22Rv1 (cell line): ENCODE measurements around the gene SEC14L1.

ENCODE experiments used
- H3K27ac ChIP-seq: fragments of 450-650 bp; 2 replicates; pipeline ENCODE4 v1.5.1; 2017
- CTCF ChIP-seq: fragments of 450-650 bp; IDR thresholded peaks from 2 replicates; pipeline ENCODE4 v1.5.1; 2017; ENCODE audit warnings: mild to moderate bottlenecking
- ZFX ChIP-seq: fragments of 450-650 bp; IDR thresholded peaks from 2 replicates; pipeline ENCODE4 v1.6.1; 2017; ENCODE audit warnings: antibody characterized with exemption, borderline replicate concordance

The SEC14L1 gene

GRCh38 chr17:77208217-77208808 is 67.5 kb downstream of the SEC14L1 start:
- H3K27ac ChIP-seq, result no peak overlapping the region

GRCh38 chr17:77208856-77209255 is 68.1 kb downstream of the SEC14L1 start:
- no peak overlapping the region for H3K27ac ChIP-seq
- no peak for TF ChIP-seq CTCF
- TF ChIP-seq ZFX, result no peak

More at GRCh38 chr17:77208217-77208808, 67.5 kb downstream of the SEC14L1 start:
- no peak for TF ChIP-seq ZFX
- no peak for TF ChIP-seq CTCF

GRCh38 chr17:77209330-77209748 is 68.6 kb downstream of the SEC14L1 start:
- no peak for TF ChIP-seq CTCF
- no peak for TF ChIP-seq ZFX
- H3K27ac ChIP-seq, result no peak overlapping the region

GRCh38 chr17:77210331-77210730 is 69.6 kb downstream of the SEC14L1 start:
- no peak for TF ChIP-seq ZFX
- TF ChIP-seq CTCF, result no peak
- no peak overlapping the region for H3K27ac ChIP-seq

- H3K27ac ChIP-seq, result no peak overlapping the region
- TF ChIP-seq CTCF, result no peak
- no peak for TF ChIP-seq ZFX
Measured at GRCh38 chr17:77210946-77211541, 70.3 kb downstream of the SEC14L1 start.

- no peak overlapping the region for H3K27ac ChIP-seq
- no peak for TF ChIP-seq ZFX
- no peak for TF ChIP-seq CTCF
Measured at GRCh38 chr17:77211681-77212080, 70.9 kb downstream of the SEC14L1 start.

- H3K27ac ChIP-seq, result no peak overlapping the region
- TF ChIP-seq ZFX (no peak), CTCF (no peak)
Measured at GRCh38 chr17:77212081-77212832, 71.5 kb downstream of the SEC14L1 start.
